Neuronal stem cell (in vitro differentiated cells): ENCODE data around the gene USP13.

Experiments
- DNase-seq: peaks from one replicate; pipeline ENCODE4 v3.0.0-alpha.2; 2013; ENCODE audit warnings: low spot score
- H2AFZ ChIP-seq: one replicate; pipeline ENCODE4 v1.6.1; 2013; ENCODE audit warnings: mild to moderate bottlenecking, low read length, inconsistent platforms
- H2AK5ac ChIP-seq: 2 replicates; pipeline ENCODE4 v1.6.1; 2013; ENCODE audit warnings: low read depth, mild to moderate bottlenecking, inconsistent platforms, low read length, moderate library complexity, mixed read lengths
- H2BK120ac ChIP-seq: 2 replicates; pipeline ENCODE4 v1.6.1; 2013; ENCODE audit warnings: low read depth, mild to moderate bottlenecking, inconsistent platforms, low read length, moderate library complexity, mixed read lengths
- H2BK12ac ChIP-seq: one replicate; pipeline ENCODE4 v1.6.1; 2013; ENCODE audit warnings: low read length, inconsistent platforms
- H2BK15ac ChIP-seq: 2 replicates; pipeline ENCODE4 v1.6.1; 2013; ENCODE audit warnings: mild to moderate bottlenecking, low read length, inconsistent platforms, mixed read lengths
- H2BK5ac ChIP-seq: one replicate; pipeline ENCODE4 v1.6.1; 2013; ENCODE audit warnings: inconsistent platforms, mild to moderate bottlenecking, low read length, moderate library complexity
- H3K14ac ChIP-seq: one replicate; pipeline ENCODE4 v1.6.1; 2013; ENCODE audit warnings: low read length, inconsistent platforms
- H3K18ac ChIP-seq: 2 replicates; pipeline ENCODE4 v1.6.1; 2013; ENCODE audit warnings: low read length, inconsistent platforms
- H3K23ac ChIP-seq: 2 replicates; pipeline ENCODE4 v1.6.1; 2013; ENCODE audit warnings: low read depth, mild to moderate bottlenecking, mixed read lengths, low read length, inconsistent platforms; ENCODE audit not compliant: poor library complexity
- H3K27ac ChIP-seq: replicated peaks from 3 replicates; pipeline ENCODE4 v1.5.1; 2013; ENCODE audit warnings: low read length, inconsistent platforms
- H3K27me3 ChIP-seq, 3 experiments: 2 replicates each; pipeline ENCODE4 v1.6.1; 2013; ENCODE audit warnings: low read length in 3 of 3, mild to moderate bottlenecking in 2 of 3, inconsistent platforms in 1 of 3, low read depth in 1 of 3, mixed read lengths in 1 of 3, moderate library complexity in 1 of 3; ENCODE audit not compliant: control insufficient read depth in 3 of 3, insufficient read depth in 3 of 3
- H3K36me3 ChIP-seq, 2 donors: replicated peaks in 1 of 2; 2 replicates each; pipeline ENCODE4 v1.6.1; 2013; ENCODE audit warnings: low read length in 2 of 2; ENCODE audit not compliant: control insufficient read depth in 2 of 2, insufficient read depth in 2 of 2
- H3K4ac ChIP-seq: 2 replicates; pipeline ENCODE4 v1.6.1; 2013; ENCODE audit warnings: inconsistent platforms, mild to moderate bottlenecking, low read length, moderate library complexity
- H3K4me1 ChIP-seq, 2 donors: 1 replicate in 1 of 2; 2 replicates in 1 of 2; pipeline ENCODE4 v1.6.1; 2013; ENCODE audit warnings: low read length in 2 of 2, low read depth in 1 of 2; ENCODE audit not compliant: control insufficient read depth in 2 of 2, insufficient read depth in 1 of 2
- H3K4me2 ChIP-seq: one replicate; pipeline ENCODE4 v1.6.1; 2013; ENCODE audit warnings: mild to moderate bottlenecking, low read length, inconsistent platforms; ENCODE audit not compliant: insufficient read depth, poor library complexity, severe bottlenecking
- H3K4me3 ChIP-seq, 2 donors: 2 replicates each; pipeline ENCODE4 v1.5.1; 2013; ENCODE audit warnings: low read length in 2 of 2, mild to moderate bottlenecking in 2 of 2, inconsistent platforms in 1 of 2, moderate library complexity in 1 of 2
- H3K79me1 ChIP-seq: one replicate; pipeline ENCODE4 v1.6.1; 2013; ENCODE audit warnings: low read depth, mild to moderate bottlenecking, inconsistent platforms, low read length, moderate library complexity
- H3K9ac ChIP-seq: one replicate; pipeline ENCODE4 v1.6.1; 2013; ENCODE audit warnings: mild to moderate bottlenecking, low read depth, low read length, inconsistent platforms; ENCODE audit not compliant: poor library complexity
- H3K9me3 ChIP-seq, 2 donors: replicated peaks in 1 of 2; 2 replicates each; pipeline versions ENCODE3 to v1.6.1; 2013; ENCODE audit warnings: low read length in 2 of 2, mild to moderate bottlenecking in 2 of 2, inconsistent platforms in 1 of 2, low read depth in 1 of 2, mixed read lengths in 1 of 2, moderate library complexity in 1 of 2; ENCODE audit not compliant: control insufficient read depth in 2 of 2, insufficient read depth in 1 of 2
- H4K8ac ChIP-seq: one replicate; pipeline ENCODE4 v1.6.1; 2013; ENCODE audit warnings: low read depth, mild to moderate bottlenecking, inconsistent platforms, low read length, moderate library complexity
- H4K91ac ChIP-seq: one replicate; pipeline ENCODE4 v1.6.1; 2013; ENCODE audit warnings: low read length, low read depth, mild to moderate bottlenecking, inconsistent platforms; ENCODE audit not compliant: poor library complexity
- WGBS, 2 donors: extraction: QIAGEN DNeasy Blood & Tissue Kit; methylation state at CpG; one replicate each; pipeline ENCODE4 v1.1.7; 2013; ENCODE audit warnings: missing lambda C conversion rate in 2 of 2, mixed read lengths in 1 of 2; ENCODE audit not compliant: insufficient read length in 2 of 2, insufficient replicate concordance in 1 of 2; ENCODE audit errors: extremely low coverage in 2 of 2; 5-methylcytosine and 5-hydroxymethylcytosine counted together

The USP13 gene

GRCh38 chr3:179765396-179765795, 112.6 kb downstream of the USP13 start:
- no CpG with 5 or more reads among the region's 2 CpGs for WGBS, 2 donors
- no peak overlapping the region for H2BK15ac ChIP-seq
- H3K27ac ChIP-seq: no peak overlapping the region
- no peak overlapping the region for H2BK120ac ChIP-seq
- H3K4ac ChIP-seq: no peak overlapping the region
- H2BK12ac ChIP-seq: no peak overlapping the region
- no peaks in the 10 kb centered on the region for H3K79me1 ChIP-seq
- no peak overlapping the region for H2AFZ ChIP-seq
- H2BK5ac ChIP-seq: no peak overlapping the region
- H3K27me3 ChIP-seq: no peaks in the 10 kb centered on the region
- peaks cover 18 to 92% of the 10 kb centered on the region in 2 donors for H3K36me3 ChIP-seq
- H3K18ac ChIP-seq: no peak overlapping the region
- no peaks in the 10 kb centered on the region for H3K9me3 ChIP-seq
- no peaks in the 10 kb centered on the region for H3K4me1 ChIP-seq
- no peak overlapping the region for H3K9ac ChIP-seq
- H4K91ac ChIP-seq: no peak overlapping the region
- DNase-seq: no peak
- H3K14ac ChIP-seq: no peak overlapping the region
- H3K23ac ChIP-seq: no peak overlapping the region
- H4K8ac ChIP-seq: no peak overlapping the region
- H3K4me3 ChIP-seq: no peak overlapping the region
- H2AK5ac ChIP-seq: no peak overlapping the region
- no peak overlapping the region for H3K4me2 ChIP-seq

GRCh38 chr3:179766416-179767133, 113.7 kb downstream of the USP13 start:
- Histone ChIP-seq H3K27ac (no peak overlapping the region), H3K27me3 (no peaks in the 10 kb centered on the region), H3K4ac (no peak overlapping the region), H3K9me3 (no peaks in the 10 kb centered on the region), H3K18ac (no peak overlapping the region), H3K4me2 (no peak overlapping the region), H3K9ac (no peak overlapping the region), H3K14ac (no peak overlapping the region), H2BK120ac (no peak overlapping the region), H2AK5ac (no peak overlapping the region), H3K23ac (no peak overlapping the region), H2BK15ac (no peak overlapping the region), H2AFZ (no peak overlapping the region), H3K4me1 (no peaks in the 10 kb centered on the region), H3K36me3 (peaks cover 14 to 91% of the 10 kb centered on the region in 2 donors), H3K79me1 (no peaks in the 10 kb centered on the region), H3K4me3 (no peak overlapping the region), H2BK12ac (no peak overlapping the region), H2BK5ac (no peak overlapping the region), H4K91ac (no peak overlapping the region), H4K8ac (no peak overlapping the region)
- no CpG with 5 or more reads among the region's 4 CpGs for WGBS, 2 donors
- DNase-seq: no peak

DNA sequence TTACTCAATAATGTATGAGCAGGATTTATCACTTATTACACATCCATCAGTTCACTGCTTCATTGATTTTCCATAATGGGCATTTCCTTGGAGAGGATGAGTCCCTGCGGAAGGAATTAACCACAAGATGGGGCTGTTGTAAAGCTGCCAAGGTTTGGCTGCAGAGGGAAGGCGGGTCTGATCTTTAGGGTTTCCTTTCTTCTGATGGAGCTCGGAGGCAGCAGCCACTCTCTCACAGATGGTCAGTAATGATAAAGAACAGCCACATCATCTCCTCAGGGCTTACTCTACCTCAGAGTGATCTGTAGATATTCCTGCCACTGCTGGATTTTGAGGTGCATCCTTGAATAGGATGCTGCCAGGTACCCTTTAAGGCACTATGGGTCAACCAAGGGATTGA, 115.2 kb downstream of the USP13 start:
- H3K9ac ChIP-seq: no peak overlapping the region
- H3K36me3 ChIP-seq: peaks cover 11 to 93% of the 10 kb centered on the region in 2 donors
- no peak overlapping the region for H3K4ac ChIP-seq
- H3K23ac ChIP-seq: no peak overlapping the region
- no peaks in the 10 kb centered on the region for H3K4me1 ChIP-seq
- DNase-seq: peak; percentile 37
- no peaks in the 10 kb centered on the region for H3K79me1 ChIP-seq
- no peak overlapping the region for H3K18ac ChIP-seq
- H3K9me3 ChIP-seq: no peaks in the 10 kb centered on the region
- no peak overlapping the region for H2AFZ ChIP-seq
- no peak overlapping the region for H4K91ac ChIP-seq
- no peak overlapping the region for H2BK5ac ChIP-seq
- no CpG with 5 or more reads among the region's 3 CpGs for WGBS, 2 donors
- no peak overlapping the region for H3K4me2 ChIP-seq
- no peak overlapping the region for H3K27ac ChIP-seq
- H2BK15ac ChIP-seq: no peak overlapping the region
- no peak overlapping the region for H2BK12ac ChIP-seq
- no peaks in the 10 kb centered on the region for H3K27me3 ChIP-seq
- H2BK120ac ChIP-seq: no peak overlapping the region
- H3K4me3 ChIP-seq: no peak overlapping the region
- H3K14ac ChIP-seq: no peak overlapping the region
- H2AK5ac ChIP-seq: no peak overlapping the region
- no peak overlapping the region for H4K8ac ChIP-seq

GRCh38 chr3:179769411-179770247, 116.8 kb downstream of the USP13 start:
- Histone ChIP-seq H3K79me1 (no peaks in the 10 kb centered on the region), H2BK15ac (no peak overlapping the region), H2AFZ (no peak overlapping the region), H2AK5ac (no peak overlapping the region), H3K23ac (no peak overlapping the region), H3K4ac (no peak overlapping the region), H3K36me3 (peaks cover 15 to 93% of the 10 kb centered on the region in 2 donors), H3K14ac (no peak overlapping the region), H3K27me3 (no peaks in the 10 kb centered on the region), H4K91ac (no peak overlapping the region), H3K18ac (no peak overlapping the region), H2BK5ac (no peak overlapping the region), H4K8ac (no peak overlapping the region), H2BK120ac (no peak overlapping the region), H3K9ac (no peak overlapping the region), H2BK12ac (no peak overlapping the region), H3K4me2 (no peak overlapping the region), H3K27ac (no peak overlapping the region), H3K9me3 (peaks cover 2 to 6% of the 10 kb centered on the region in 2 donors), H3K4me1 (no peaks in the 10 kb centered on the region), H3K4me3 (no peak overlapping the region)
- no peak for DNase-seq
- no CpG with 5 or more reads among the region's 9 CpGs for WGBS, 2 donors
